ENCODE data around the gene SALL4. TPM values are rescaled to one million over a fixed set of nuclear protein-coding genes. Genes with fewer than 3 reads are reported as not detected.
"Not testable (repeated sequence)": the region's sequence is repeated elsewhere in the genome, so short reads cannot be mapped to it uniquely, and the experiment has no call there.

Gene SALL4
- total and polyA plus RNA-seq, 2 donors from 2014 or later: 0.09 TPM; not detected in 1

DNA sequence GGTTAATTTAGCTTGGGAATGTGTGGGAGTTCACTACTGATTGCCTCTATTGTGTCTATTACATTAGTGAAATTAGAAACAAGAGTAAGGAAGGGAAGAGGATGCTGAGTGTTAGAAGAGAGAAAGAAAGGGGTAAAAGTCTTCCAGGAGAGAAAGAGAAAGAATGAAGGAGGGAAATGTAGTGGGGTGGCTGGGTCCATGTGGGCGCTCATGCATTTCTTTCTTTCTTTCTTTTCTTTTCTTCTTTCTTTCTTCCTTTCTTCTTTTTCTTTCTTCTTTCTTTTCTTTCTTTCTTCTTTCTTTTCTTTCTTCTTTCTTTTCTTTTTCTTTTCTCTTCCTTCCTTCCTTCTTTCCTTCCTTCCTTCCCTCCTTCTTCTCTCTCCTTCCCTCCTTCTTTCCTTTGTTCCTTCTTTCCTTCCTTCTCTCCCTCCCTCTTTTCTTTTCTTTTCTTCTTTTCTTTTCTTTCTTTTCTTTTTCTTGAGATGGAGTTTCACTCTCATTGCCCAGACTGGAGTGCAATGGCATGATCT is 16.2 kb upstream of the SALL4 start:
- Histone ChIP-seq H3K9me3 (ENCODE audit: control insufficient read depth in 2 of 3, insufficient read depth in 1 of 3, low read length in 3 of 3) (no peaks in the 10 kb centered on the region), H3K9ac (ENCODE audit: low read length in 3 of 3) (no peak overlapping the region), H3K4me1 (ENCODE audit: control insufficient read depth in 2 of 3, insufficient read depth in 2 of 3, low read depth in 1 of 3, low read length in 3 of 3) (no peaks in the 10 kb centered on the region), H3K36me3 (ENCODE audit: control insufficient read depth in 2 of 3, insufficient read depth in 3 of 3, low read length in 3 of 3) (no peaks in the 10 kb centered on the region), H3K27ac (ENCODE audit: low read depth in 2 of 2, low read length in 2 of 2) (no peak overlapping the region), H3K4me3 (ENCODE audit: low read length in 3 of 3) (no peak overlapping the region), H3K27me3 (ENCODE audit: control insufficient read depth, insufficient read depth, low read length) (no peaks in the 10 kb centered on the region)
- TF ChIP-seq, protein P1, sequence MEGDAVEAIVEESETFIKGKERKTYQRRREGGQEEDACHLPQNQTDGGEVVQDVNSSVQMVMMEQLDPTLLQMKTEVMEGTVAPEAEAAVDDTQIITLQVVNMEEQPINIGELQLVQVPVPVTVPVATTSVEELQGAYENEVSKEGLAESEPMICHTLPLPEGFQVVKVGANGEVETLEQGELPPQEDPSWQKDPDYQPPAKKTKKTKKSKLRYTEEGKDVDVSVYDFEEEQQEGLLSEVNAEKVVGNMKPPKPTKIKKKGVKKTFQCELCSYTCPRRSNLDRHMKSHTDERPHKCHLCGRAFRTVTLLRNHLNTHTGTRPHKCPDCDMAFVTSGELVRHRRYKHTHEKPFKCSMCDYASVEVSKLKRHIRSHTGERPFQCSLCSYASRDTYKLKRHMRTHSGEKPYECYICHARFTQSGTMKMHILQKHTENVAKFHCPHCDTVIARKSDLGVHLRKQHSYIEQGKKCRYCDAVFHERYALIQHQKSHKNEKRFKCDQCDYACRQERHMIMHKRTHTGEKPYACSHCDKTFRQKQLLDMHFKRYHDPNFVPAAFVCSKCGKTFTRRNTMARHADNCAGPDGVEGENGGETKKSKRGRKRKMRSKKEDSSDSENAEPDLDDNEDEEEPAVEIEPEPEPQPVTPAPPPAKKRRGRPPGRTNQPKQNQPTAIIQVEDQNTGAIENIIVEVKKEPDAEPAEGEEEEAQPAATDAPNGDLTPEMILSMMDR (IDR thresholded peaks at IDR 0.05; ENCODE audit: borderline replicate concordance, extremely low read depth, insufficient read depth): no peak
- FAIRE-seq (no peak), DNase-seq (no peak)
- intact Hi-C loops (cut with DNase I): no loop called here

DNA sequence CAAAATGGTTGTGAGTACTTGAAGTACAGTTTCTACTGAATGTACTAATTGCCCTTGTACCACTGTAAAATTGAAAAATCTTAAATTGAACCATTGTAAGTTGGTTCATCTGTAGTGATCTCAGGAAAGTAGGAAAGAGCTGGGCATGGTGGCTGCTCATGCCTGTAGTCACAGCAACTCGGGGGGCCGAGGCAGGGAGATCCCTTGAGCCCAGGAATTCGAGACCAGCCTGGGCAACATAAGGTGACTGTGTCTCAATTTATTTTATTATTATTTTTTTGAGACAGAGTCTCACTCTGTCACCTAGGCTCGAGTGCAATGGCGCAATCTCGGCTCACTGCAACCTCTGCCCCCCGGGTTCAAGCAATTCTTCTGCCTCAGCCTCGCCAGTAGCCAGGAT is 14.5 kb upstream of the SALL4 start:
- H3K36me3 ChIP-seq (ENCODE audit: control insufficient read depth in 2 of 3, insufficient read depth in 3 of 3, low read length in 3 of 3); intact Hi-C loops (cut with DNase I); H3K9me3 ChIP-seq (ENCODE audit: control insufficient read depth in 2 of 3, insufficient read depth in 1 of 3, low read length in 3 of 3); FAIRE-seq; H3K27ac ChIP-seq (ENCODE audit: low read depth in 2 of 2, low read length in 2 of 2); H3K4me3 ChIP-seq (ENCODE audit: low read length in 3 of 3); H3K27me3 ChIP-seq (ENCODE audit: control insufficient read depth, insufficient read depth, low read length); DNase-seq; H3K4me1 ChIP-seq (ENCODE audit: control insufficient read depth in 2 of 3, insufficient read depth in 2 of 3, low read depth in 1 of 3, low read length in 3 of 3); H3K9ac ChIP-seq (ENCODE audit: low read length in 3 of 3): not testable (repeated sequence)

DNA sequence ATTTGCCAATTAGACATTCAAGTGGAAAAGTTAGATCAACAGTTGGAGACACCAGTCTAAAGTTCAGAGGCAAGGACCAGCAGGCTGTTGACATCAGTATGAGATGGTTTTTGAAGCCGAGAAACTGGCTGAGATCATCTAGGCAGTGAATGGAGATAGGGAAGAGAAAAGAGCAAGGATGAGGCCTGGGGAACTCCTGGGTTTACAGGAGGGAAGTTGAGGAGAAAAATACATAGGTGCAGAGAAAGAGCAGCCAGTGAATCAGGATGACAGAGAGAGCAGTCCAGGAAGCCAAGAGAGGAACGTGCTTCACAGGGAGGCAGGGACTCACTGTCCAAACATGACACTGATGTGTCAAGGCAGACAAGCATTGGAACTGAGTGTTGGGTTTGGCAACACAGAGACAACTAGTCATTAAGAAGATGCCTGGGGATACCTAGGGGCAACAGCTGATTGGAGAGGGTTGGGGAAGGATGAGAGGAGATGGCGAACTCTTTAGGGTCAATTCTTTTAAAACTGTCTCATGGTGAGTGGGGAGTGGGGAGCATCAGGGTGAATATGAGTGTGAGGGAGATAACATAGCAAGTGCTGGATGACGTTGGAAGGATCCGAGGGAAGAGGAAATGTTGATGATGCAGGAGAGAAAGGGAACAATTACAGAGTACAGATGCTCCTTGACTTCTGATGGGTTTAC is 13.2 kb upstream of the SALL4 start:
- Histone ChIP-seq H3K4me1 (ENCODE audit: control insufficient read depth in 2 of 3, insufficient read depth in 2 of 3, low read depth in 1 of 3, low read length in 3 of 3) (no peaks in the 10 kb centered on the region), H3K27ac (ENCODE audit: low read depth in 2 of 2, low read length in 2 of 2) (no peak overlapping the region), H3K9ac (ENCODE audit: low read length in 3 of 3) (no peak overlapping the region), H3K27me3 (ENCODE audit: control insufficient read depth, insufficient read depth, low read length) (no peaks in the 10 kb centered on the region), H3K4me3 (ENCODE audit: low read length in 3 of 3) (no peak overlapping the region), H3K9me3 (ENCODE audit: control insufficient read depth in 2 of 3, insufficient read depth in 1 of 3, low read length in 3 of 3) (no peaks in the 10 kb centered on the region), H3K36me3 (ENCODE audit: control insufficient read depth in 2 of 3, insufficient read depth in 3 of 3, low read length in 3 of 3) (no peaks in the 10 kb centered on the region)
- DNase-seq: no peak
- FAIRE-seq: no peak
- TF ChIP-seq, protein P1 (IDR thresholded peaks at IDR 0.05; ENCODE audit: borderline replicate concordance, extremely low read depth, insufficient read depth): no peak
- intact Hi-C loops (cut with DNase I): no loop called here

DNA sequence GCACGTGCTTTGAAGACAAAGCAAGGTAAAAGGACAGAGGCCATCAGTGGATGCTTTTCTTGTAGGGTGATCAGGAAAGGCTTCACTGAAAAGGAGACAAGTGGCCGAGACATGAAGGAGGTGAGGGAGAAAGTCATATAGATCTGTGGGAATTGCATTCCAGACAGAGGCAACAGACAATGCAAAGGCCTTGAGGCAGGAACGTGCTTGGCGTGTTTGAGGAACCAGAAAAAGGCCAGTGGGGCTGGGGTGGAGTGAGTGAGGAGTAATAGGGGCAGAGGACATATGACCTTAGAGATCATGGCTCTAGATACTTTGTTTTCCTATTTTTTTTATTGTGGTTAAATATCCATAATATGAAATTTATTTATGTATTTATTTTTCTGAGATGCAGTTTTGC is 10.5 kb upstream of the SALL4 start:
- no peaks in the 10 kb centered on the region for H3K36me3 ChIP-seq (ENCODE audit: control insufficient read depth in 2 of 3, insufficient read depth in 3 of 3, low read length in 3 of 3)
- H3K9ac ChIP-seq (ENCODE audit: low read length in 3 of 3): no peak overlapping the region
- no peaks in the 10 kb centered on the region for H3K4me1 ChIP-seq (ENCODE audit: control insufficient read depth in 2 of 3, insufficient read depth in 2 of 3, low read depth in 1 of 3, low read length in 3 of 3)
- no peak overlapping the region for H3K4me3 ChIP-seq (ENCODE audit: low read length in 3 of 3)
- H3K9me3 ChIP-seq (ENCODE audit: control insufficient read depth in 2 of 3, insufficient read depth in 1 of 3, low read length in 3 of 3): no peaks in the 10 kb centered on the region
- intact Hi-C loops (cut with DNase I): no loop called here
- no peak for FAIRE-seq
- H3K27me3 ChIP-seq (ENCODE audit: control insufficient read depth, insufficient read depth, low read length): no peaks in the 10 kb centered on the region
- H3K27ac ChIP-seq (ENCODE audit: low read depth in 2 of 2, low read length in 2 of 2): no peak overlapping the region
- TF ChIP-seq, protein P1 (IDR thresholded peaks at IDR 0.05; ENCODE audit: borderline replicate concordance, extremely low read depth, insufficient read depth): no peak
- no peak for DNase-seq

All from kidney (tissue), 14 donors.